ENCODE results near the gene P4HA1. TPM values are rescaled to one million over a fixed set of nuclear protein-coding genes. Genes with fewer than 3 reads are reported as not detected.
"Not testable (repeated sequence)": the region's sequence is repeated elsewhere in the genome, so short reads cannot be mapped to it uniquely, and the experiment has no call there.

Gene P4HA1
- total and polyA plus RNA-seq, 9 of the 15 experiments (the other 6 are each of a cell fraction or from before 2014, with no cell fraction given), result 20.2 to 177 (median 28.6) TPM

- H3K9ac ChIP-seq (ENCODE audit: insufficient read depth in 1 of 2, low read depth in 2 of 2, low read length in 2 of 2); BruUV-seq (replicated peaks); H3K9me1 ChIP-seq (ENCODE audit: control insufficient read depth, insufficient read depth, low read length); H3K4me3 ChIP-seq; H4K20me1 ChIP-seq (replicated peaks; ENCODE audit: control insufficient read depth, insufficient read depth, low read length); ATAC-seq; H3K4me2 ChIP-seq (ENCODE audit: insufficient read depth, low read length); H3K27ac ChIP-seq (ENCODE audit: extremely low read depth, low read depth, low read length); H3K27me3 ChIP-seq (ENCODE audit: control insufficient read depth in 2 of 2, insufficient read depth in 2 of 2, low read length in 2 of 2); CTCF ChIA-PET (ENCODE audit: low intra/inter-chr PET ratio); H2AFZ ChIP-seq (ENCODE audit: low read depth, low read length); H3K4me1 ChIP-seq (replicated peaks in 1 of 2; ENCODE audit: control insufficient read depth in 2 of 2, insufficient read depth in 2 of 2, low read length in 2 of 2); FAIRE-seq; DNase-seq (ENCODE audit: extremely low read depth in 1 of 4, low spot score in 3 of 4); H3K9me3 ChIP-seq (replicated peaks; ENCODE audit: control insufficient read depth, insufficient read depth, low read depth, low read length); intact Hi-C loops (cut with micrococcal nuclease): not testable (repeated sequence)
- H3K36me3 ChIP-seq (ENCODE audit: control insufficient read depth, insufficient read depth, low read length), result peaks cover 24% of the 10 kb centered on the region; the same call in 2 of the 3 replicates
- TF ChIP-seq ZNF354B (CRISPR knock-in tag; IDR thresholded peaks at IDR 0.05) (peak; percentile 53; the same call in 1 of the 2 replicates), ZNF507 (tag; conservative IDR thresholded peaks at IDR 0.05) (peak; percentile 95)
- H3K79me2 ChIP-seq (ENCODE audit: control insufficient read depth, insufficient read depth, low read length), result peaks cover 26% of the 10 kb centered on the region; the same call in 2 of the 3 replicates
- 85% methylated on average over 6 of the region's 7 CpGs for WGBS (ENCODE audit: insufficient coverage, low coverage, missing lambda C conversion rate)
- in situ Hi-C loops (cut with MboI), result loop anchor here (5.0 kb wide), 1 partner anchor 34 kb away; no protein-coding TSS in a partner anchor
- POLR2A ChIA-PET, result interaction anchor here (0.7 kb wide), 1 partner anchor 156 kb away, joined by 3 read pairs; no protein-coding TSS in a partner anchor
Observed at GRCh38 chr10:73023455-73024070, 73.1 kb downstream of the P4HA1 start.

GRCh38 chr10:73022961-73023360 is 73.7 kb downstream of the P4HA1 start:
- intact Hi-C loops (cut with micrococcal nuclease); CTCF ChIA-PET (ENCODE audit: low intra/inter-chr PET ratio); H3K4me2 ChIP-seq (ENCODE audit: insufficient read depth, low read length); H3K9me1 ChIP-seq (ENCODE audit: control insufficient read depth, insufficient read depth, low read length); H3K9me3 ChIP-seq (replicated peaks; ENCODE audit: control insufficient read depth, insufficient read depth, low read depth, low read length); H3K27me3 ChIP-seq (ENCODE audit: control insufficient read depth in 2 of 2, insufficient read depth in 2 of 2, low read length in 2 of 2); DNase-seq (ENCODE audit: extremely low read depth in 1 of 4, low spot score in 3 of 4); H3K4me3 ChIP-seq; ATAC-seq; FAIRE-seq; H3K27ac ChIP-seq (ENCODE audit: extremely low read depth, low read depth, low read length); H3K4me1 ChIP-seq (replicated peaks in 1 of 2; ENCODE audit: control insufficient read depth in 2 of 2, insufficient read depth in 2 of 2, low read length in 2 of 2); H3K9ac ChIP-seq (ENCODE audit: insufficient read depth in 1 of 2, low read depth in 2 of 2, low read length in 2 of 2); BruUV-seq (replicated peaks); H2AFZ ChIP-seq (ENCODE audit: low read depth, low read length): not testable (repeated sequence)
- WGBS (ENCODE audit: insufficient coverage, low coverage, missing lambda C conversion rate), result 69% methylated on average over 4 of the region's 4 CpGs
- peaks cover 27% of the 10 kb centered on the region; the same call in 2 of the 3 replicates for H3K36me3 ChIP-seq (ENCODE audit: control insufficient read depth, insufficient read depth, low read length)
- POLR2A ChIA-PET, result interaction anchor here (0.7 kb wide), 1 partner anchor 156 kb away, joined by 3 read pairs; no protein-coding TSS in a partner anchor
- in situ Hi-C loops (cut with MboI), result loop anchor here (5.0 kb wide), 1 partner anchor 34 kb away; no protein-coding TSS in a partner anchor
- peaks cover 12% of the 10 kb centered on the region; the same call in 1 of the 2 replicates for H4K20me1 ChIP-seq (replicated peaks; ENCODE audit: control insufficient read depth, insufficient read depth, low read length)
- H3K79me2 ChIP-seq (ENCODE audit: control insufficient read depth, insufficient read depth, low read length), result peaks cover 28% of the 10 kb centered on the region; the same call in 2 of the 3 replicates
